ENCODE data around the gene ATRAID. TPM values are rescaled to one million over a fixed set of nuclear protein-coding genes. Genes with fewer than 3 reads are reported as not detected.

ATRAID gene
- total RNA-seq, 2 donors from 2014 or later = 101 to 140 TPM

DNA sequence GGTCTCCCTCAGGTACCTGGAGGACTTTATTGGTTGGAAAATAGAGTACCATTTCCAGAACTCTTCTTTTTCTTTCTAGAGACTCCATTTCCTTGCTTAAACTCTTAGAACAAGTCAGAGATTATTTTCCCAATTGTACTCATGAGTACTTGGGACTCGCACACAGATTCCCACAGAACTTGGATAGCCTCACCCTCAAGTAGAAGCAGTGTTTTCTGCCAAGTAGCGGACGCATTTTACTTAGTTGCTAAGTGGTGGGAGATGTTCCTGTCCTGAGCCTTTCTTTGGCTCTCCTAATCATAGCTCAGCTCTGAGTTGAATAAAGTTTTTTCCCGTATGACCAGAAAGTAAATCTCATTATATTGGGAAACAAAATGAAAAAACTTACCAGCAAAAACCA, 33.8 kb downstream of the ATRAID start:
- no peaks in the 10 kb centered on the region for H3K9me3 Mint-ChIP-seq
- H3K4me1 Mint-ChIP-seq = peaks cover 4% of the 10 kb centered on the region
- Histone ChIP-seq H3K9ac (ENCODE audit: extremely low read depth, low read length, poor library complexity, severe bottlenecking) (no peak overlapping the region), H3K27ac (ENCODE audit: low read depth, low read length) (no peak overlapping the region), H3K4me3 (ENCODE audit: low read length) (no peak overlapping the region), H3K4me1 (ENCODE audit: control insufficient read depth, insufficient read depth, low read length) (peaks cover 5% of the 10 kb centered on the region), H3K36me3 (ENCODE audit: control insufficient read depth, insufficient read depth, low read length) (peaks cover 46% of the 10 kb centered on the region), H3K27me3 (ENCODE audit: control insufficient read depth, insufficient read depth, low read length, poor library complexity, severe bottlenecking) (no peaks in the 10 kb centered on the region), H3K9me3 (ENCODE audit: control insufficient read depth, low read length) (no peaks in the 10 kb centered on the region)
- TF ChIP-seq, protein P1, sequence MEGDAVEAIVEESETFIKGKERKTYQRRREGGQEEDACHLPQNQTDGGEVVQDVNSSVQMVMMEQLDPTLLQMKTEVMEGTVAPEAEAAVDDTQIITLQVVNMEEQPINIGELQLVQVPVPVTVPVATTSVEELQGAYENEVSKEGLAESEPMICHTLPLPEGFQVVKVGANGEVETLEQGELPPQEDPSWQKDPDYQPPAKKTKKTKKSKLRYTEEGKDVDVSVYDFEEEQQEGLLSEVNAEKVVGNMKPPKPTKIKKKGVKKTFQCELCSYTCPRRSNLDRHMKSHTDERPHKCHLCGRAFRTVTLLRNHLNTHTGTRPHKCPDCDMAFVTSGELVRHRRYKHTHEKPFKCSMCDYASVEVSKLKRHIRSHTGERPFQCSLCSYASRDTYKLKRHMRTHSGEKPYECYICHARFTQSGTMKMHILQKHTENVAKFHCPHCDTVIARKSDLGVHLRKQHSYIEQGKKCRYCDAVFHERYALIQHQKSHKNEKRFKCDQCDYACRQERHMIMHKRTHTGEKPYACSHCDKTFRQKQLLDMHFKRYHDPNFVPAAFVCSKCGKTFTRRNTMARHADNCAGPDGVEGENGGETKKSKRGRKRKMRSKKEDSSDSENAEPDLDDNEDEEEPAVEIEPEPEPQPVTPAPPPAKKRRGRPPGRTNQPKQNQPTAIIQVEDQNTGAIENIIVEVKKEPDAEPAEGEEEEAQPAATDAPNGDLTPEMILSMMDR (conservative IDR thresholded peaks at IDR 0.05) = no peak
- DNase-seq = no peak
- no peak overlapping the region for H3K27ac Mint-ChIP-seq
- 91 to 100% methylated on average over 3 to 4 of the region's 4 CpGs for WGBS, 2 experiments (ENCODE audit: insufficient coverage in 1 of 2, insufficient read length in 1 of 2)
- H3K36me3 Mint-ChIP-seq (ENCODE audit: low read depth) = peaks cover 34% of the 10 kb centered on the region
- H3K4me3 Mint-ChIP-seq = no peak overlapping the region
- peaks cover 3% of the 10 kb centered on the region for H3K27me3 Mint-ChIP-seq (ENCODE audit: insufficient read depth)

DNA sequence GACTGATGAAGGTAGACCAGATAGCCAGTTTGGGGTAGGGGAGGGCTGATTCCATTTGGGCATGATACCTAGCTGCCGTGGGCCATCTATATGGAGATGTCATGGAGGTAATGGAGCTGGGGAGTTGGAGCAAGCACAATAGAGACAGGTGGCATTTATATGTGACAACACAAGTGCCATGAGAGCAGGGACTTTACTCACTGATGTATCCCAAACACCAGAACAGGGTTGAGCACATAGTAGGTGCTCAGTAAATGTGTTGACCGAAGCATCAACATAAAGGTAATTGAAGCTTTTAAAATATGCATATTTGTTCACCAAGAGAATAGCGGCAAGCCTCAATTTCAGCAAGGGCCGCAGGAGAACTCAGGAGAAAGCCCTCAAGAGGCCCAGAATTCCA, 36.1 kb downstream of the ATRAID start:
- H3K27me3 Mint-ChIP-seq (ENCODE audit: insufficient read depth) = peaks cover 15% of the 10 kb centered on the region
- no peak overlapping the region for H3K4me3 Mint-ChIP-seq
- H3K9me3 Mint-ChIP-seq = no peaks in the 10 kb centered on the region
- WGBS, 2 experiments (ENCODE audit: insufficient coverage in 1 of 2, insufficient read length in 1 of 2) = 67 to 68% methylated on average over 4 of the region's 4 CpGs
- H3K36me3 Mint-ChIP-seq (ENCODE audit: low read depth) = peaks cover 13% of the 10 kb centered on the region
- TF ChIP-seq, protein P1 (conservative IDR thresholded peaks at IDR 0.05) = no peak
- H3K36me3 ChIP-seq (ENCODE audit: control insufficient read depth, insufficient read depth, low read length) = peaks cover 24% of the 10 kb centered on the region
- no peak overlapping the region for H3K27ac ChIP-seq (ENCODE audit: low read depth, low read length)
- H3K27ac Mint-ChIP-seq = no peak overlapping the region
- peaks cover 4% of the 10 kb centered on the region for H3K4me1 Mint-ChIP-seq
- no peak overlapping the region for H3K4me3 ChIP-seq (ENCODE audit: low read length)
- H3K9me3 ChIP-seq (ENCODE audit: control insufficient read depth, low read length) = no peaks in the 10 kb centered on the region
- no peaks in the 10 kb centered on the region for H3K27me3 ChIP-seq (ENCODE audit: control insufficient read depth, insufficient read depth, low read length, poor library complexity, severe bottlenecking)
- H3K4me1 ChIP-seq (ENCODE audit: control insufficient read depth, insufficient read depth, low read length) = peaks cover 6% of the 10 kb centered on the region
- no peak overlapping the region for H3K9ac ChIP-seq (ENCODE audit: extremely low read depth, low read length, poor library complexity, severe bottlenecking)
- no peak for DNase-seq

DNA sequence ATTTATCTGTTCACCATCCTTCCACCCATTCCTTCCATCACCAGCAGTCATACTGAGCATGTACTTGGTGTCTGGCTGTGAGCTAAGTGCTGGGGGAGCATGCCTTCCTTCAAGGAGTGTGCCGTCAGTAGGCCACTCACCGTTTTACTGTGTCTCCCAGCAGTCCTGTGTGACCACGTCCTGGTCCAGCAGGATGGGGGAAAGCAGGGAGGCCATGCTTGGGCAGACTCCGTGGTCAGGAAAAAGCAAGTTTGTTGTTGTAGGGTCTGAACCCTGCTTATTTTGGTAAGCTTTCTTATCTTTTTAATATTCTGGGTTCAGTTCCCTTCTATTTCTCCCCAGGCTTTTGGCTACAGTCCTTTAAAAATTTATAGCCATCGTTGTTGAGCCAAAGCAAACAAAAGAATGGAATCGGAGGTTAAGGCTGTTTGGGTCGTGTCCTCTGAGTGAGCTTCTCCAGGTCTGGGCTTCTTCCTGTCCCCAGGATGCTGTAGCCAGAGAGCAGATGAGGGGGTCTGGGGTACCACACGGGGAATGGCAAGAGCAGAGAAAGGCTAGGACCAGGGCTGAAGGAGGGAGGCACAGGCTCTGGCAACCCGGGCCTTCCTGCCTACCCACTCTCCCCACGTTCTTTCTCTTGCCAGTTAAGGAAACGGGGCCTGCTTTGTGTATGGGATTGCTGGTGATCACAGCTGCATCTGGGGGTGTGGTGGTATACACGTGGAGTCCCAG, 37.5 kb downstream of the ATRAID start:
- Histone ChIP-seq H3K27me3 (ENCODE audit: control insufficient read depth, insufficient read depth, low read length, poor library complexity, severe bottlenecking) (no peaks in the 10 kb centered on the region), H3K9me3 (ENCODE audit: control insufficient read depth, low read length) (no peaks in the 10 kb centered on the region), H3K4me3 (ENCODE audit: low read length) (no peak overlapping the region), H3K27ac (ENCODE audit: low read depth, low read length) (no peak overlapping the region), H3K36me3 (ENCODE audit: control insufficient read depth, insufficient read depth, low read length) (peaks cover 10% of the 10 kb centered on the region), H3K9ac (ENCODE audit: extremely low read depth, low read length, poor library complexity, severe bottlenecking) (no peak overlapping the region), H3K4me1 (ENCODE audit: control insufficient read depth, insufficient read depth, low read length) (peaks cover 6% of the 10 kb centered on the region)
- Mint-ChIP-seq H3K27me3 (ENCODE audit: insufficient read depth) (peaks cover 16% of the 10 kb centered on the region), H3K4me1 (peaks cover 4% of the 10 kb centered on the region), H3K27ac (no peak overlapping the region), H3K9me3 (no peaks in the 10 kb centered on the region), H3K36me3 (ENCODE audit: low read depth) (peaks cover 1% of the 10 kb centered on the region), H3K4me3 (no peak overlapping the region)
- TF ChIP-seq, protein P1 (conservative IDR thresholded peaks at IDR 0.05) = no peak
- WGBS, 2 experiments (ENCODE audit: insufficient coverage in 1 of 2, insufficient read length in 1 of 2) = 82 to 90% methylated on average over 4 to 12 of the region's 12 CpGs
- no peak for DNase-seq

Measured in endodermal cell (in vitro differentiated cells).